ENCODE data around the gene LRRN2. TPM values are rescaled to one million over a fixed set of nuclear protein-coding genes. Genes with fewer than 3 reads are reported as not detected.

LRRN2 gene
- total RNA-seq, 1 donor from 2014 or later = 2.1 TPM

GRCh38 chr1:204615881-204616280, 69.7 kb downstream of the LRRN2 start:
- no peaks in the 10 kb centered on the region for H3K9me3 ChIP-seq (ENCODE audit: control insufficient read depth in 3 of 3, low read length in 3 of 3)
- no peaks in the 10 kb centered on the region for H3K36me3 ChIP-seq (ENCODE audit: control insufficient read depth in 3 of 3, insufficient read depth in 3 of 3, low read length in 3 of 3)
- peaks cover 0 to 3% (median 0%) of the 10 kb centered on the region in 3 donors for H3K27me3 ChIP-seq (ENCODE audit: control insufficient read depth in 3 of 3, insufficient read depth in 3 of 3, low read length in 3 of 3)
- H3K4me3 ChIP-seq (ENCODE audit: low read length in 3 of 3) = no peak overlapping the region
- no peak overlapping the region for H3K27ac ChIP-seq (ENCODE audit: low read depth, low read length)
- no peaks in the 10 kb centered on the region for H3K4me1 ChIP-seq (ENCODE audit: control insufficient read depth in 3 of 3, insufficient read depth in 3 of 3, low read length in 3 of 3)
- no peak overlapping the region for H3K9ac ChIP-seq (ENCODE audit: low read depth in 1 of 3, low read length in 3 of 3)

GRCh38 chr1:204613636-204614035, 71.9 kb downstream of the LRRN2 start:
- no peak overlapping the region for H3K27ac ChIP-seq (ENCODE audit: low read depth, low read length)
- H3K4me1 ChIP-seq (ENCODE audit: control insufficient read depth in 3 of 3, insufficient read depth in 3 of 3, low read length in 3 of 3) = peaks cover 0 to 6% (median 4%) of the 10 kb centered on the region in 3 donors
- no peaks in the 10 kb centered on the region for H3K9me3 ChIP-seq (ENCODE audit: control insufficient read depth in 3 of 3, low read length in 3 of 3)
- H3K27me3 ChIP-seq (ENCODE audit: control insufficient read depth in 3 of 3, insufficient read depth in 3 of 3, low read length in 3 of 3) = peaks cover 0 to 6% (median 0%) of the 10 kb centered on the region in 3 donors
- no peaks in the 10 kb centered on the region for H3K36me3 ChIP-seq (ENCODE audit: control insufficient read depth in 3 of 3, insufficient read depth in 3 of 3, low read length in 3 of 3)
- no peak overlapping the region for H3K4me3 ChIP-seq (ENCODE audit: low read length in 3 of 3)
- no peak overlapping the region for H3K9ac ChIP-seq (ENCODE audit: low read depth in 1 of 3, low read length in 3 of 3)

GRCh38 chr1:204612326-204612725, 73.2 kb downstream of the LRRN2 start:
- H3K27me3 ChIP-seq (ENCODE audit: control insufficient read depth in 3 of 3, insufficient read depth in 3 of 3, low read length in 3 of 3) = peaks cover 0 to 10% (median 0%) of the 10 kb centered on the region in 3 donors
- no peaks in the 10 kb centered on the region for H3K9me3 ChIP-seq (ENCODE audit: control insufficient read depth in 3 of 3, low read length in 3 of 3)
- H3K27ac ChIP-seq (ENCODE audit: low read depth, low read length) = no peak overlapping the region
- H3K4me1 ChIP-seq (ENCODE audit: control insufficient read depth in 3 of 3, insufficient read depth in 3 of 3, low read length in 3 of 3) = peaks cover 0 to 6% (median 5%) of the 10 kb centered on the region in 3 donors
- no peaks in the 10 kb centered on the region for H3K36me3 ChIP-seq (ENCODE audit: control insufficient read depth in 3 of 3, insufficient read depth in 3 of 3, low read length in 3 of 3)
- no peak overlapping the region for H3K9ac ChIP-seq (ENCODE audit: low read depth in 1 of 3, low read length in 3 of 3)
- H3K4me3 ChIP-seq (ENCODE audit: low read length in 3 of 3) = no peak overlapping the region

GRCh38 chr1:204611036-204611435, 74.5 kb downstream of the LRRN2 start:
- Histone ChIP-seq H3K9me3 (ENCODE audit: control insufficient read depth in 3 of 3, low read length in 3 of 3) (no peaks in the 10 kb centered on the region), H3K4me3 (ENCODE audit: low read length in 3 of 3) (no peak overlapping the region), H3K4me1 (ENCODE audit: control insufficient read depth in 3 of 3, insufficient read depth in 3 of 3, low read length in 3 of 3) (peaks cover 0 to 6% (median 5%) of the 10 kb centered on the region in 3 donors), H3K36me3 (ENCODE audit: control insufficient read depth in 3 of 3, insufficient read depth in 3 of 3, low read length in 3 of 3) (no peaks in the 10 kb centered on the region), H3K27me3 (ENCODE audit: control insufficient read depth in 3 of 3, insufficient read depth in 3 of 3, low read length in 3 of 3) (peaks cover 0 to 11% (median under 1%) of the 10 kb centered on the region in 3 donors), H3K27ac (ENCODE audit: low read depth, low read length) (no peak overlapping the region), H3K9ac (ENCODE audit: low read depth in 1 of 3, low read length in 3 of 3) (no peak overlapping the region)

- Histone ChIP-seq H3K27ac (ENCODE audit: low read depth, low read length) (no peak overlapping the region), H3K9ac (ENCODE audit: low read depth in 1 of 3, low read length in 3 of 3) (no peak overlapping the region), H3K27me3 (ENCODE audit: control insufficient read depth in 3 of 3, insufficient read depth in 3 of 3, low read length in 3 of 3) (peaks cover 0 to 23% (median 2%) of the 10 kb centered on the region in 3 donors), H3K36me3 (ENCODE audit: control insufficient read depth in 3 of 3, insufficient read depth in 3 of 3, low read length in 3 of 3) (no peaks in the 10 kb centered on the region), H3K4me1 (ENCODE audit: control insufficient read depth in 3 of 3, insufficient read depth in 3 of 3, low read length in 3 of 3) (peaks cover 0 to 6% (median 5%) of the 10 kb centered on the region in 3 donors), H3K4me3 (ENCODE audit: low read length in 3 of 3) (no peak overlapping the region), H3K9me3 (ENCODE audit: control insufficient read depth in 3 of 3, low read length in 3 of 3) (no peaks in the 10 kb centered on the region)
Measured at GRCh38 chr1:204607910-204608309, 77.6 kb downstream of the LRRN2 start.

GRCh38 chr1:204605791-204606190, 79.7 kb downstream of the LRRN2 start:
- H3K9me3 ChIP-seq (ENCODE audit: control insufficient read depth in 3 of 3, low read length in 3 of 3) = no peaks in the 10 kb centered on the region
- H3K4me3 ChIP-seq (ENCODE audit: low read length in 3 of 3) = no peak overlapping the region
- H3K36me3 ChIP-seq (ENCODE audit: control insufficient read depth in 3 of 3, insufficient read depth in 3 of 3, low read length in 3 of 3) = no peaks in the 10 kb centered on the region
- H3K27ac ChIP-seq (ENCODE audit: low read depth, low read length) = no peak overlapping the region
- peaks cover 0 to 6% (median 5%) of the 10 kb centered on the region in 3 donors for H3K4me1 ChIP-seq (ENCODE audit: control insufficient read depth in 3 of 3, insufficient read depth in 3 of 3, low read length in 3 of 3)
- peaks cover 0 to 23% (median 4%) of the 10 kb centered on the region in 3 donors for H3K27me3 ChIP-seq (ENCODE audit: control insufficient read depth in 3 of 3, insufficient read depth in 3 of 3, low read length in 3 of 3)
- H3K9ac ChIP-seq (ENCODE audit: low read depth in 1 of 3, low read length in 3 of 3) = no peak overlapping the region

- no peaks in the 10 kb centered on the region for H3K9me3 ChIP-seq (ENCODE audit: control insufficient read depth in 3 of 3, low read length in 3 of 3)
- no peaks in the 10 kb centered on the region for H3K4me1 ChIP-seq (ENCODE audit: control insufficient read depth in 3 of 3, insufficient read depth in 3 of 3, low read length in 3 of 3)
- no peak overlapping the region for H3K9ac ChIP-seq (ENCODE audit: low read depth in 1 of 3, low read length in 3 of 3)
- H3K4me3 ChIP-seq (ENCODE audit: low read length in 3 of 3) = no peak overlapping the region
- H3K27me3 ChIP-seq (ENCODE audit: control insufficient read depth in 3 of 3, insufficient read depth in 3 of 3, low read length in 3 of 3) = peaks cover 0 to 18% (median 4%) of the 10 kb centered on the region in 3 donors
- no peaks in the 10 kb centered on the region for H3K36me3 ChIP-seq (ENCODE audit: control insufficient read depth in 3 of 3, insufficient read depth in 3 of 3, low read length in 3 of 3)
- H3K27ac ChIP-seq (ENCODE audit: low read depth, low read length) = no peak overlapping the region
Measured at GRCh38 chr1:204602871-204603542, 82.5 kb downstream of the LRRN2 start.

- Histone ChIP-seq H3K9ac (ENCODE audit: low read depth in 1 of 3, low read length in 3 of 3) (no peak overlapping the region), H3K36me3 (ENCODE audit: control insufficient read depth in 3 of 3, insufficient read depth in 3 of 3, low read length in 3 of 3) (peaks cover 0 to 2% (median 0%) of the 10 kb centered on the region in 3 donors), H3K9me3 (ENCODE audit: control insufficient read depth in 3 of 3, low read length in 3 of 3) (no peaks in the 10 kb centered on the region), H3K27me3 (ENCODE audit: control insufficient read depth in 3 of 3, insufficient read depth in 3 of 3, low read length in 3 of 3) (peaks cover 0 to 13% (median 4%) of the 10 kb centered on the region in 3 donors), H3K4me3 (ENCODE audit: low read length in 3 of 3) (no peak overlapping the region), H3K4me1 (ENCODE audit: control insufficient read depth in 3 of 3, insufficient read depth in 3 of 3, low read length in 3 of 3) (no peaks in the 10 kb centered on the region), H3K27ac (ENCODE audit: low read depth, low read length) (no peak overlapping the region)
Measured at GRCh38 chr1:204602111-204602579, 83.4 kb downstream of the LRRN2 start.

GRCh38 chr1:204600968-204601367, 84.6 kb downstream of the LRRN2 start:
- peaks cover 0 to 2% (median 0%) of the 10 kb centered on the region in 3 donors for H3K36me3 ChIP-seq (ENCODE audit: control insufficient read depth in 3 of 3, insufficient read depth in 3 of 3, low read length in 3 of 3)
- H3K27ac ChIP-seq (ENCODE audit: low read depth, low read length) = no peak overlapping the region
- H3K9ac ChIP-seq (ENCODE audit: low read depth in 1 of 3, low read length in 3 of 3) = no peak overlapping the region
- H3K4me1 ChIP-seq (ENCODE audit: control insufficient read depth in 3 of 3, insufficient read depth in 3 of 3, low read length in 3 of 3) = no peaks in the 10 kb centered on the region
- H3K27me3 ChIP-seq (ENCODE audit: control insufficient read depth in 3 of 3, insufficient read depth in 3 of 3, low read length in 3 of 3) = peaks cover 0 to 12% (median 3%) of the 10 kb centered on the region in 3 donors
- H3K4me3 ChIP-seq (ENCODE audit: low read length in 3 of 3) = no peak overlapping the region
- no peaks in the 10 kb centered on the region for H3K9me3 ChIP-seq (ENCODE audit: control insufficient read depth in 3 of 3, low read length in 3 of 3)

GRCh38 chr1:204600203-204600602, 85.3 kb downstream of the LRRN2 start:
- H3K9ac ChIP-seq (ENCODE audit: low read depth in 1 of 3, low read length in 3 of 3) = no peak overlapping the region
- H3K4me1 ChIP-seq (ENCODE audit: control insufficient read depth in 3 of 3, insufficient read depth in 3 of 3, low read length in 3 of 3) = no peaks in the 10 kb centered on the region
- peaks cover 0 to 4% (median 2%) of the 10 kb centered on the region in 3 donors for H3K27me3 ChIP-seq (ENCODE audit: control insufficient read depth in 3 of 3, insufficient read depth in 3 of 3, low read length in 3 of 3)
- H3K4me3 ChIP-seq (ENCODE audit: low read length in 3 of 3) = no peak overlapping the region
- no peak overlapping the region for H3K27ac ChIP-seq (ENCODE audit: low read depth, low read length)
- H3K9me3 ChIP-seq (ENCODE audit: control insufficient read depth in 3 of 3, low read length in 3 of 3) = no peaks in the 10 kb centered on the region
- H3K36me3 ChIP-seq (ENCODE audit: control insufficient read depth in 3 of 3, insufficient read depth in 3 of 3, low read length in 3 of 3) = peaks cover 0 to 2% (median 0%) of the 10 kb centered on the region in 3 donors

Data from skeletal muscle tissue (tissue), 4 donors.